GM18502 (cell line): ENCODE data around the gene FILIP1.

Experiments used
- ATAC-seq: cut with Tn5 transposase; IDR thresholded peaks from one replicate; pipeline ENCODE4 v1.9.1; 2021; ENCODE audit warnings: mild to moderate bottlenecking; ENCODE audit not compliant: unreplicated experiment, poor library complexity

FILIP1 gene

DNA sequence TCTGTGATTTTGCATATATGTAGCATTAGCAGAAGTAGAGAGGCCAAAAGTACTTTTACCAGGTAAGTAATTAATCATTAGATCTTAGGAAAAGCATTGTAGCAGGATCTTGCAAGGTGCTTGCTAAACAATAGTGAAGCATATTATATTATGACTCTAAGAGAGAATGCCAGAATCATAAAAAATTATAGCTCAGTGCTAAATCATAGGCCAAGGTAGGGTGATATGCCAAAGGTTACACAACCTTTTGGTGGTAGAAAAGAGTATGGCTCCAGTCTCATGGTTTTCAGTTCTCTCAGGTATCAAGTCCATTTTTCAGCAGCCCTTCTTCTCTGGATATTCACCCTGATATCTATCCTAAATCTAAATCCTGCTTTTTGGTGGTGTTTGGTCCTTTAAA, 192.1 kb downstream of the FILIP1 start:
- no peak for ATAC-seq

DNA sequence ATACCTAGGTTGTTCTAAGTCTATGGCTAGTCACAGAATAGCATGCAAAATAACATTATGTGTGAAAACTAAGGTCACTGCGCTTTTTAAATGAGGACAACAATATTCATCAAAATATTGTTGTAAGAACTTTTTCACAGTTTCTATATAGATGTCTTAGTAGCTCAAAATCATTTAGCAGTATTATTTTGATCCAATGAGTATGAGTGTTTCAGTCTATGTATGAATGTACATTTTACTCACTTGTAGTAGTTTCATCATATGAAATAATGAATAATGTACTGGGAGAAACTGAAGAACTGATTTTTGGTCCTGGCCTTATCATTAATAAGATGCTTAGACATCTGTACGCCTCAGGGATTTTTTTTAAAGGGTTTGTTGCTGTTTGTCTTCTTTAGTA, 192.5 kb downstream of the FILIP1 start:
- no peak for ATAC-seq

DNA sequence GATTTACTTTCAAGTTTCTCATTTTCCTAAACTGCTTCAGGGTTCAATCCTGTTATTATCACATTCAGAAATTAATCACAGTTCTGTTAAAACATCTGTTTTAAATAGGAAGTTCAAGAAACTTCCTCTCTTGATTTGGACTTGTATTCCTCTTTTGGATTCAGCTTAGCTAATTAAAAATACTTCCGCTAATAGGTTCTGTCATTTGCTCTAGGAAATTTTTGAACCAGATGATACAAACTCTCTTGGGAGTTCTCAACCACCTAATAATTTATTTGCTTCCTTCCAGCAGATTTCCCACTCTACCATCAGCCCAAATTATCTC, 193.1 kb downstream of the FILIP1 start:
- ATAC-seq = no peak

DNA sequence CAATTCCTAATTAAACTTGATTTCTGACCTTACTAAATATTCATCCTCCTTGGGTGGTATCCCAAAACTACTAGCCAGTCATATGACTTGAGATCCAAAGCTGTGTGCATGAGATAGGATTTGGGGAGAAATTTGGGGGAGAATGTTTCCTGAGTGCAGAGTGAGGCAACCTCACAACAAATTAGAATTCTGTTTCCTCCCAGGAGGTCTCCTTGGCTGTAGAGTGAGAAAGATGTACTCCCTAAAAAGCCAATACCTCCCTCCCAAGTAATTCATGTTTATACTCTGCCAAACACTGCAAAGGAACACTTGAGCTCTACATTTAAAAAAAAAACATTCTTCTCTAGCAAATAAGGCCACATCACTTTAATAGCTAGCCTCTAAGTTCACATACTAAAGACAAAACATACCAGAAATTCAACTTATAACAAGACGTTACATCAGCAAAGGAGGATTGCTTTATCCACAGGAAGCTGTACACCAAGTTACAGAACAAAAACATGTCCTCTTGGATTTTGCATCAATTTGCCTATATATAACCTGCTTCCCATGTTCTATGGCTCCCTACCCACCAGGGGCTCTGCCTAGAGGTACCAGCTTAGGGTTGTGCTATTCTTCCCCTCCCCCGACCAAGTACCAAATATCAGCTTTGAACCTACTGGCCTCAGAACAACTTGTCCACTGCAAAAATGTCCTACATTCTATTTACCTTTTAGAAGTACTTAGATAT, 193.6 kb downstream of the FILIP1 start:
- ATAC-seq = no peak

DNA sequence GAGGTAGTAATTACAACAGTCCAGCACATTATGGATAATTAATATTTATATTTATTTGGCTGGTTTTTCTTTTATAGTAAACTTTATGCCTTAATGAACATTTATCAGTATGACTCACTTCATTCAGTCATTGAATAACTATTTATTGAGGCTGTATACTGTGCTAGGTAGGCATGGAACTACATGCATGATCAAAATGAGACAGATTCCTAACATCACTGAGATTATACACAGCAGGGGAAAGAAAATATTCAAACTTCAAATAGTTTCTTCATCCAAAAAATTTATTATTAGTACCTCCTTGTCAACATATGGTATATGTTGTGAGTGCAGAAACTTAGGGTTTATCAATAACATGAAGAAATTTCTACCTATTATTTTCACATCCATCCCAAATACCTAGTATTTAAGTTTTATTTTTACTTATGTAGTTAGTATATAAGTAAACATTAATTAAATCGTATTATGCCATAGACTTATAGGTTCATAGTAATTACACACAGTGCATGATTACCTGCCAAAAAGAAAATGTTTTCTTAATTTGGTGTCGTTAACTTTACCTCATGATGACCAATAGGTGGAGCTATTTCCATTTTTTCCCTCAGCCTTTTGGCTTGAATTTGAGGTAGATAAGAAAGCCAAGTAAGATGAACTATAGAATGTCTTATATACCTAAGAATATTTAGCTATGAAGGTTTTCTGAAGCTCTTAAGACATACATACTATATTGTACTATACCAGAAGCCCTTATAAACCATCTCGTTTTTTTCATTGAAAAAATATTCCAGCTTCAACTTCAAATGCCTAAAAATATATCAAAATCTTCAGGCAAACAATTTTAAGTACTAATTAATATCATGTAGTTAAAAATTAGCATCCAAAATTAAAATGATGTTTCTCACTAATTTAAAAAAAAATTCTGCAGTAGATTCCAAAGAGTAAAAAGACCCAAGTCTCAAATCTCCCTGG, 196.5 kb downstream of the FILIP1 start:
- peak; percentile 84 for ATAC-seq

DNA sequence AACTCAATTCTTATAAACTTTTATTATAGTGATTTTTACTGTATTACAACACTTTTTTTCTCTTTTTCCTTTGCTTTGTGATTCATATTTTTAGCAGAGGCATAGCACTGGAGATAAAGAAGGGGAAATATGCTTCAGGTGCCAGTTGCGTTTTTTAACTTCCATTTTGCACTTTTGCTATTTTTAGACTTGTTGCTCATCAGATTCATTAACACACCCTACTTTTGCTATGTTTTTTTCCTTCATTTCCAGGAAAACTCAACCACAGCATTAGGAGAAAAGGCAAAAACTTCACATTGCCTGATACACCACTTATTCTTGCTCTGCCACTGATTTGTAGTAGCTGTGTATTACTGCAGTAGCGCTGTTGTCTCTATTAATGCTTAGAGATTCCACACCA, 201.0 kb downstream of the FILIP1 start:
- ATAC-seq = no peak

DNA sequence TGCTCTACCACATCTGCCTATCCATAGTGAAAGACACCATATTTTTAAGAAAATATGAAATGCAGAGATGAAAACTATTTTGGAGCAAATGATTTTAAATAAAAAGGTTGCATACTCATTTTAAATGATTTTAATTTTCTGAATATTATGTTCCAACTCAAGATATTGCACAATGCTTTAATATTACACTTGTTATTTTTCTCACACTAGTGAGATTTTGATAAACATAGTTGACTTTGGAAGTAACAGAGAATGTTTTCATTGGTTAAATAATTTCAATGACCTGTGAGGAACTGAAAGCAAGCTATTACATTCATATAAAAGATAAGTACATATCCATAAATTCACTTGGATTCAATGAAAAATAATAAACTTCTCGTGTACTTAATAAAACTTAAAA, 201.9 kb downstream of the FILIP1 start:
- ATAC-seq = no peak

DNA sequence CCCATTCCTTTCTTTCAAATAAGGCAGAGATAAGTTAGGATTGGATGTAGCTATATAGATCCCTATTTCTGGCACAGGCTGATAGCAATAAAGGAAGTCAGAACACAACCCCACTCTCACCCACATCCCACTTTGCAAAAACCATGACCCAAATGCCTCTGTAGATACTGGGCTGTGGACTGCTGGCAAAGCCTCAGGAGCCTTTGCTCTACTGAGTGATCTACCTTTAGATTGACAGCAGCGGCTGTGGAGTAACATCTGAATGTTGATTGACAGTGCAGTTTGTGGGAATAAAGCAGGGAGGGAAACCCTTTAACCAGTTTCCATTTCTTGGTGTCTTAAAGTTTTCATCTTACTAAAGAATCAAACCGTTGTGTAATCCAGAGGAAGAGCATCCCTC, 202.3 kb downstream of the FILIP1 start:
- no peak for ATAC-seq

DNA sequence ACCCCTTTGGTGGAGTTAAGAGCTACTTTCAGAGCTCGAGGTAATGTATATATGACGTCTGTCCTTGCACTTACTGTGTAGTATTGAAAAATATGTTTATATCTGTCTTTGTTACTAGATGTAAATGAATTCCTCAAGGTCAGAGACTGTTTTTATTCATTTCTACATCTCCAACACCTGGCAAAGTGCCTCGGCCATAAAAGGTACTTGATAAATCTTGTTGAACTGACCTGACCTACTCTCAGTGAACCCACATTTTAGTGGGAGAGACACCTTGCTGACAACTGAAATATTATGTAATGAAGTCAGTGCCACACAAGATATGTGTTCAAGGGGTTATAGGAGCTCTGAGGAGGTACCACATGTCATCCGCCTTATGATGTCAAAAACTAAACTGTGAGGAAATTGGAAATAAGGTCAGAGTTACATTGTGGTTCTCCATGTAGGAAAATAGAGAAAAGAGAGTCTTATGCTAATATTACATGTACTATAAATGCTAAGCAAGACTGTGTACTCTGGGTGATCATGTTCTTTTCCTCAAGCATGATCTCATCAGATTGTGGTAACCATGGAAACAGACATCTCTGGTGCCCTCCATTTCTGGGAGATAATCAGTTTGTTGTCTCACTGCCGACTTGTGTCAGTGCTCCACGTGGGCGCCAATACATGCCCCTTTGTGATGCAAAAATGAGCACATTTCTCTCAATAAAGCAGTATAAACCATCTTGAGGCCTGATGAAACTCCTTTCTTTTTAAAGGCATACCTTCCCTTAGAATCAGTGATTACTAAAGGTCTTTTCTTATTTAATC, 203.3 kb downstream of the FILIP1 start:
- no peak for ATAC-seq

DNA sequence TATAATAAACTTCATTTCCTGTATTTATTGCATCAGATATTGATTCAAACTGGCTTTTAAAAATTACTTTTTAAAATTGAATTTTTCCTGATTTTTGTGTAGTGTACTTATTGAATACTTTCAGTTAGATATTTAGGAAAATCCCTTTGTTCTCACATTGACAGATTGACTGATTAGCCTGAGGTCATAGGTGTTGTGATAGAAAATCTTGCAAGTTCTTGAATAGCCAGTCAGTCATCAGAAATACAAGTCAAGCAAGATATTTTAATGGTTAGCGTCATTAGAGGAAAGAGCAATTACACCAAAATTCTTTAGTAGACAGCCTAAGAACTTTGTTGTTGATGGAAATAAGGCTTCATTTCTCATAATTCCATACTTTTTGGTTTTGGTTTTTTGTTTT, 205.6 kb downstream of the FILIP1 start:
- no peak for ATAC-seq

DNA sequence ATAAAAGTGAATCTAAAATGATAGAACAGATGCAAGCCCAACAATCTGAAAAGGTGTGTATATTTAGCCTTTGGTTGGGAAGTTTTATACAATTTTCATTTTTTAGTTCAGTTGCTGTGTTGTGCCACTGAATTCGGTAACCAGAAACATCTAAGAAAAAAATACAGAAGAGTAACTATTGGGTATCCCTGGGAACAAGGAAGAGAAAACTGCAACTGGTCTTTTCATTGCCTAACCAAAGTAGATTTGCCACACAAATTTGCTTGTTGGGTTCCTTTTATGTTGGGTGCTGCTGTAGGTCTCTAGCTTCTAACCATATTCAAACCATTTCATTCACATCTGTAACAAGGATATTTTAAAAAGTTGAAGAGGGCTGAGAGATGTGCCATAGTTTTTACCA, 206.2 kb downstream of the FILIP1 start:
- ATAC-seq = no peak

DNA sequence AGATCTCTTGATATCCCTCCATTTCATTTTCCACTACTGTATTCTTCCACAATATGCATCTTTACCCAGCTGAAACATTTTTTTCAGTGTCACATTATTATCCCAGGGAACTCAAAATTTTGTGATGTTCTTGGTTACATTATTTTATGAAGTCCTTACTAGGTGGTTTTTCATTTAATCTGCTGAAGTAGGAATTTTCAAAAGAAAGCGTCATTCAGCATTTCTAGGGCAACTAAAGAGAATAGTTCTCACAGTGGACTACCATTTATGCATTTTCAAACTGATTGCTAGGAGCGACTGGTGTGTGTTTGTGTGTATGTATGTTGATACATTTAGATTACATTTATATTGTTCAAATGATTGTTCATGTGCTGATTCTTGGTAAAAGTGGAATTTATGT, 206.6 kb downstream of the FILIP1 start:
- ATAC-seq = no peak

DNA sequence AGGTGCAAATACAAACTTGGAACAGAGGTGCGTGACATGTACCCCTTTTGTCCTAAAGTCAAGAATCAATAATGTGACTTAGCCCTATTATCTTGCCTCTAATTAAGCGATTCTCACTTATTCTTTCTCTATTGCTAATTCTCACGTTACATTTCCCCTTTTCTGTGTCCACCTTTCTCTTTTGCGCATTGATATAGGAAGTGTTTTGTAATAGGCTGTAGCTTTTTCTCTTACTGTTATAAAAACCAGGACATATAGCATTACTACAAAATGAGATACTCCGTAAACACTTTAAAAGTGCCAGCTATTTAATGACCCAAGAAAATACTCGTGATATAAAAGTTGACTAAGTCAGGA, 208.3 kb downstream of the FILIP1 start:
- peak; percentile 3 for ATAC-seq

DNA sequence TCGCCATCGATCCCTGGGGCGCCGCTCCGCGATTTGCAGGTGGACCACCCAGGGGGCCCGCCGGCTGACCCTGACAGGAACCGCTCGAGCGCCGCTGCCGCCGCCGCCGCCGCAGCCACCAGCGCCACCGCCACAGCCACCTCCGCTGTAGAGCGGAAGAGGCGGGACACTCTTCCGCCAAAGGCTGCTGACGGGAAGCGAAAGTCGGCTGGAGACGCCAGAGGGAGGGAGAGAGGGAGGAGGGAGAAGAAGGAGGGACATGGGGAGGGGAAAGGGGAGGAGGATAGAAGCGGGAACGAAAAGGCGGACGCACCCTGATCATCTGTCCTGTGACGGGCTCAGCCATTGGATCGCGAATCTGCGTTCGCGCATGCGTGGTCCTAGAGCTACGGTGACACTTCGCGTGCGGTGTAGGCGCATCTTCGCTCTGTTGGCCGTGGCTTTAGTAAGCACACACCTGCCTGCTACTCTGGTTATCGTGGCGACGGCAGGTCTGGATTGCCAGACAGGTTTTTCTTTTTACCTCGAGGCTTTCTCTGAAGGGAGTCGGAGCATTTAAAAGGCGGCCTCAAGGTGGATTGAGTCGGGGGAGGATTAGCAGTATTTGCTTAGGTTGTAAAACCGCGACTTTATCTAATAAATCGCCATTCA, 208.8 kb downstream of the FILIP1 start, which contains the start of gene TMEM30A:
Gene TMEM30A (minus strand): TSS at position 161 of the 651 bp plus-strand sequence. CDS start 154 bp downstream, at position 7.
- ATAC-seq = peak; percentile 93

DNA sequence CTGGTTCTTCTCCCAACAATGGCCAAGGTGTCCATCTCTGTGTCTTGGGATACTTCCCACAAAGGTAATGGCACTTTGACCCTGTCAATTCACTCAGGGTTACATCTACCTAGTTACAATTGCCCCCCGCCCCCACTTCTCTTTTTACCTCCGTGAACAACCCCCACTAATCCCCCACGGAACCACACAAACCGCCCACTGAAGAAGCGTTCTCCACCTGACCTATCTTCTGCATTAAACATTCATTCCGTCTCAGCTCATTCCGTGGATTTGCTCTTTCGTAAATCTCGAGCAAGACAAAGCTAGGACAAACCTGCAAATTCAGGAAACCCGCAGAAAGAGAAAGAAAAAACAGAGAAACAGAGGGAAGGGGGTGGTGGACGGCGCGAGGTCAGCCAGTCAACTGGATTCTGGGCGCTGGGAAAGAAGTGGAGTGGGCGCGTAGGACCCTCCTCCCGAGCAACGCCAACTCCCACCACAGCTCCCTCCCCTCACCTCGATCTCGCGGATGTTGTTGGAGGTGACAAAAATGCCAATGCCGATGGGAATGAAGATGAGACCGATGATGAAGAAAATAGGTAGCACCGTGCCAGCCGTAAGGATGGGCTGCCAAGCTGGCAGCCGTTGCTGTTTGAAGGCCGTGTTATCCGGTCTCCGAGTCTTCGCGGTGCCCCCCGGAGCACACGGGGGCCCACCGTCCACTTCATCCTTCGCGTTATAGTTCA, 209.5 kb downstream of the FILIP1 start:
- ATAC-seq = peak; percentile 30

DNA sequence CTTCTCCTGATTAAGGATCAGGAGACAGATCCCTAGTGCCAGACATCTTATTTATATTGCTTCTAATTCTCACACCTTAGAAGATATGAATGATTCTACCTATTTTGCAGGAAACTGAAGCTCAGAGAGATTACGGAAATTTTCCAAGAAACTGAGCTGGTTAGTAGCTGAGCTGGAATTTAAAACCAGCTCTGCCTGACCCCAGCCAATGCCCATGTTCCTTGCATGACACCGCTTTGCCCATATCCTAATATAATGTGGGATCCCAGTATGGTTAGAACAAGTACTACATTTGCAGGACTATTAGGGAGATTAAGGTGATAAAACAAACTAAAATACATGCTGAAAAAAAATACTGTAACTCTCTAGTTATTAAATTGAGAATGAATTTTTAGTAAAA, 210.9 kb downstream of the FILIP1 start:
- ATAC-seq = no peak

DNA sequence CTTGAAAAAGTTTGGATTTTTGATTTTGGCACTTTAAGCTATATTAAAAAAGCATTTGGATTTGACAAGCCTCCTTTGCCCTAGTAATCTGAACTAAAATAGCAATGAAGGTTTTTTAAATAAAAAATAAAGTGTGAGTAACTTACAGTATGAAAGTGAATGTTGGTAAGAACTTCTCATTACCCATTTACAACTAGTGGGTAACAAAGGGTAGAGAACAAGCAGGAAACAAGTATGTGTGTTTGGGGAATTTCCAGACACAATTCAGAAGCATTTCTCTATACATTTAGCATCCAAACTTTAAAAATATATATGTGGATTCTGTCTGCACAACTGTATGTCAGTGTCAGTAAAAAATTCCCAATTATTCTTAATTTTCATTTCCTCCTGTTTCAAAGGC, 211.9 kb downstream of the FILIP1 start:
- peak; percentile 12 for ATAC-seq

DNA sequence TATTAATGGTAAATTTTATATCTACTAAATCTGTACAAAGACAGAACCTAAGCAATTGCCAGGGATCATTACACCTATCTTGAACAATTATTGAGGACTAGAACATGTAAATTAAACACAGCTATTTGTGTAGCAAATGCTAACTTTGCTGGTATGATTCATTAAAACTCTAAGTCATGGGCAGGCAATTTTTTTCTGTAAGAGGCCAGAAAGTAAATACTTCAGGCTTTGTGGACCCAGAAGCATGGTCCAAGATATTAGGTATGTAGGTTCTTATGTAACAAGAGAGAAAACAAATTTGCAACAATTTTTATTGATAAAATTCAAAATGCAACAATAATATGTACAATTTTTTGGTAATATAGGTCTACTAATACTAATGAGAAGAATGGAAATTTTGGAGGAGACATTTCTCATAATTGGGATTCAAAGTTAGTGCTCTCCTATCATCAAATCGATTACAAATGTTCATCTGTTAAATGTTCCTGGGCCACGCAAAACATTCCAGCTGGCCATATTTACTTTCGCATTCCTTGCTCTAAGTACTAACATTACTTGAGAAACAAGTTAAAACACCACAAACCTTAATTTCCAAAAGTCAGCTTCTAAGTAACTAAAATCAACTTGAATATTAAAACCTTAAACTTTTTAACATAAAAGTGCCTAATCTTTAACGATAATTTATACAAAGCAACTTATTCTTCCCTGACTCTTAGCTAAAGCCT, 213.3 kb downstream of the FILIP1 start:
- ATAC-seq = no peak

DNA sequence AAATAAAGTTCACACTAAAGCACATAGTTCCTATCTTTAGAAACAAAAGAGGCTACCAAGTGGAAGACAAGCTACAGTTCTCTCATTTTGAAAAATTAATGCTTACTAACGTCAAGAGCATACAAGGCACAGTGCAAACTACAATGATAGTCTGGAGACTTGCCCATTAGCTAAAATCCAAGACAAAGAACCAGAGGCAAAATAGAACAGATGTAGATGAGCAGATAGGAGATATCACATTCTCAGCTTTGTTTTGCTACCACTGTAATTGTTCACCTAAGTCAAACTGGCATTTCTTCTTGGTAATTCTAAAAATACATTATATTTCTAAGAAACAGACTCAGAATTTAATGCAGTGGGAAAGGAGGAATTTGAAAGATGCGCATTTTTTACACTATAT, 214.2 kb downstream of the FILIP1 start:
- ATAC-seq = no peak
